ENCODE results near the gene TMEM8B.

The TMEM8B gene

GRCh38 chr9:35811381-35812024, 17.5 kb upstream of the TMEM8B start:
- no peak for DNase-seq (ENCODE audit: low read depth)

DNA sequence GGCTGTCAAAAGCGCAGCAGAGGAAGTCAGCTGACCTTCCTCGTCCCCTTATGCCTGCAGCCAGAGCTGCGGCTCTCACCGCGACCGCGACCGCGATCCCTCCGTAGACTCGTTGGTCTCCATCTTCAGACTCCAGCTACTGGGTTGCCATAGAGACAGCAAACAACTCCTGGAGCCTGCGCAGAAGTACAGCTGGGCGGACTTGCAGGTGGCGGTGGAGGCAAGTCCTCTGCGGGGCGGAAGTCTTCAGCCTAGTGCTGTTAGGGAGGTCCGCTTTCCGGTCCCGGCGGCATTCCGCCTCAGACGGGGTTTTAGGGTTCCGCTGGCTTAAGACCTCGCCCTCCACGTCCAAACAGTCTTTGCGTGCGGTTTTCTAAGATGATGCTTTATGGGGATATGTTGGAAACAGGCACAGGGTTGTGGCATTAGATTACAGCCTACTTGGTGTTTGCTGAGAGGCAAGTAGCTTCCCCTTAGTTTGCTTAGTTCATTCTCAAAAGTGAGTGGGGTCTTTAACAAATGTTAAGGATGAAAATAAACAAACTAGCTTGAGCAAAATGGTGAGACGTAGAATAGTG, 16.9 kb upstream of the TMEM8B start, which contains the start of gene SPAG8:
Gene SPAG8, minus strand, starts transcription at position 238 of the 578 bp plus-strand sequence. Its CDS starts 115 bp downstream, at position 123.
- peak; percentile 95 for DNase-seq (ENCODE audit: low read depth)

DNA sequence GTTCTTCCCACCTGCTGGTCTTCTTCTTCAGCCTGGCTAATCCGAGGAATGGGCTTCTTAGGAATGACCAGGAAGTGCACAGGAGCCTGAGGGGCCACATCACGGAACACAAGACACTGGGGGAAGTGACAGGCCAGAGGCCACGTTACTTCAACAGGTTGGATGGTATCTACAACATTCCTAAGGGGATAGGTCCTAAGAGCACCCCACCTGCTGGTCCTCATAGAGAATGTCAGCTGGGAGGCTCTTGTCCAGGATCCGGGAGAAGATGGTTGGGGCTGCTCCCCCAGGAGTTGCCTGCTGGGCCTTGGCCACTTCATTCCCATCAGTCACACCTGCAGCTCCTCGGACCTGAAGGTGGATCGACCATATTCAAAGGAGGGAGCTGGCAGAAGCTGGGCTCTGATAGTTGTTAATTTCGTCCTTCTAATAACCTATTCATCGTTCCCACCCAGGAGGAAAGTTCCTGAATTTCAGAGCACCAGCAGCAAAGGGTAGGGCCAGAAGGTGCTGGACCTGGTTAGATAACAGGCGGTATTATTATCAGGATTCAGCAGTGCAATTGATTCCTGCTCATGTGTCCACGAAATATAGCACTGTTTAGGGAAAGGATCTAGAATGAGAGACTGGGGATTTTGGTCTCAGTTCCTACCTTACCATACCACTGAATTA, 15.5 kb upstream of the TMEM8B start:
- no peak for DNase-seq (ENCODE audit: low read depth)

GRCh38 chr9:35814106-35814840, 14.8 kb upstream of the TMEM8B start:
- peak; percentile 68 for DNase-seq (ENCODE audit: low read depth)

- peak; percentile 100 for DNase-seq (ENCODE audit: low read depth)
These were observed 14.0 kb upstream of the TMEM8B start, which contains the start of gene HINT2 for GRCh38 chr9:35814841-35815543. Gene HINT2, minus strand, starts transcription at chr9:35815042. Its CDS starts 63 bp downstream, at chr9:35814979.

- DNase-seq (ENCODE audit: low read depth): no peak
These were observed 12.3 kb upstream of the TMEM8B start for GRCh38 chr9:35816708-35817107.

DNA sequence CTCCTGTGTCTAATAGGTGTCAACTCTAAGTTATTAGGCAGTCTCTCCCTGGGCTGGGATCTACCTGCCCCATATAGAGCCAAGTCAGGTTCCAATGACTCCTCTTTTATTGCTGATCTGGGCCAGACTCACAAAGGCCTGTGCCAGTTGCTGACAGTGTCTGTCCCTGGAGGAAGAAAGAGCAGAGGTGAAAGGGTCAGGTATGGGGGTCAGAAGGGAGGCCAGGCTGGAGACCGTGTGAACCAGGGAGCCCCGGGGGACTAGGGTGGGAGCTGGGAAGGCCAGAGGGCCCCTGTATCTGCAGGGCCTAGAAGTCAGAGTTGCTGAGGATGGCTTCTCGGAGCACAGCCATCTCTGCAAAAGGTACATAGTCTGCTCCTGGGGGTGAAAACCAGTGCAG, 10.7 kb upstream of the TMEM8B start:
- DNase-seq (ENCODE audit: low read depth): no peak

DNA sequence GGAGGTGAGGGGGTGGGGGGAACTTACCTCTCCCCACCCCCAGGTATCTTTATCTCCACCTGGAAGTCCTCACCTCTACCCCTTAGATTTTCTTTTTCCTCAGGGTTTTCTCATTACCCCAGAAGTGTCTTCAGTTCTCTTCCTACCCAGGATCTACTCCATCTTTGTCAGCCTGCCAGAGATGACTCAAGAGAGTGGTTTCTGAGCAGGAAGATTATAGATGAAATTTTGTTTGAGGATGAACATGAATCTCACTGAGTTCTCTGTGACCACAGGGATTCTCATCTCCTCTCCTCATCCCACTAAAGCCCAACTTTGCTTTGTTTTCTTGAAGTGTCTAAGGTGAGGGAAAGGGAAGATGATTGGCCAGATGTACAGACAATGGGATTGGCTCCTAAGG, 9.0 kb upstream of the TMEM8B start:
- DNase-seq (ENCODE audit: low read depth): peak; percentile 82

- DNase-seq (ENCODE audit: low read depth): no peak
These were observed 6.1 kb upstream of the TMEM8B start for GRCh38 chr9:35822926-35823325.

GRCh38 chr9:35826071-35826701, 2.8 kb upstream of the TMEM8B start:
- peak; percentile 47 for DNase-seq (ENCODE audit: low read depth)

GRCh38 chr9:35827486-35827885, 1.5 kb upstream of the TMEM8B start:
- peak; percentile 74 for DNase-seq (ENCODE audit: low read depth)

GRCh38 chr9:35828716-35829083, 328 bp upstream of the TMEM8B start, which contains the start of gene FAM221B:
Gene FAM221B, minus strand, starts transcription at chr9:35828732. Its CDS starts 2,571 bp downstream, at chr9:35826161.
- no peak for DNase-seq (ENCODE audit: low read depth)

DNA sequence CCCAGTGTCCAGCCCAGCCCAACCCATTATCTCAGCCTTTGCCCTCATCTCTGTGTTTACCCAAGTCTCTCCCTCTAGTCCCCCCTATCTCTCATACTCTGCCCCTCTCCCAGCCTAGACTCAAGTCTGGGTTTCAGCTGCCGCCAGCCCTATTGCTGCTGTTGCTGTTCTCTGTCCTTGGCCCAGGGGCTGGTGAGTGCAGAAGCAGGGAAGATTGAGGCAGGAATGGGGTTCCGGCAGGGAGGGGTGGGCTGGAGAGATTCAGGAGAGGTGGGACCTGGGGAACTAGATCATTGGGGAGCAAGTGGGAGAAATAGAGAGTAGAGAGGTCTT, 702 bp downstream of the TMEM8B start:
- no peak for DNase-seq (ENCODE audit: low read depth)

DNA sequence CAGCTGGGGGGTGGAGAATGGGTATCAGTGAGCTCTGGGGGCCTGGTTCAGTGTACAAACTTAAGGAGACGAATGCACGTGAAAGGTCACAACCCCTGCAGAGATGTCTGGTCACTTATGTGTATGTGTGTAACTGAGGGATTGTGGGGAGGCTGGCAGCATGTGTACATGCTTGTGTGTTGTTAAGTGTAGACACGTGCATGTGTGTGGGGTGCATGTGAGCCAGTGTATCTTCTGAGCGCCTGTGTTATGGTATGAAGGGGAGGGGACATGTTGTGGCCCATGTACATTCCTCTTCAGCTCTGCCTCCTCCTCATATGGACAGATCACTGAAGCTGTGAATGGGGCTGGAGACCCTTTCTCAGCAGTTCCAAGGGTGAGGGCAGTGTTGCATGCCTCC, 2.0 kb downstream of the TMEM8B start:
- DNase-seq (ENCODE audit: low read depth): no peak

GRCh38 chr9:35832814-35833213, 3.8 kb downstream of the TMEM8B start:
- DNase-seq (ENCODE audit: low read depth): no peak

GRCh38 chr9:35834260-35835215, 5.5 kb downstream of the TMEM8B start:
- no peak for DNase-seq (ENCODE audit: low read depth)

DNA sequence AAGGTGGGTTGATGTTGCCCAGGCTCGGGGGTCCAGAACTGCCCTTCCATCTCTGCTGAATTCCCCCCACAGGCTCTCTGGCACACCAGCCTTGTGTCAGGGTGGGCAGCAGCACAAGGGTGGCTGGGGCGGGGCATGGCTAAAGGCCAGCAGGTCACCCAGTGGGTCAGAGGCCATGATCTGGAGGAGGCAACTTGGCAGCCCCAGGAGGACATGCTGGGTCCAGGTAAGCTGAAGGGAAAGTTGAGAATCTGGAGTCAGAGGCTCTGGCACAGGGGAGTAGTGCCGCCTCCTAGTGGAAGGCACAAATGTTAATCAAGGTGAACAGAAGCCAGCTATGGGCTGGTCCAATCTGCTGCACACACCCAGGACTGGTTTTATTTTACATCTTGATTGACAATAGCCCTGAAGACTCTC, 6.2 kb downstream of the TMEM8B start:
- DNase-seq (ENCODE audit: low read depth): no peak

GRCh38 chr9:35835766-35836165, 6.7 kb downstream of the TMEM8B start:
- DNase-seq (ENCODE audit: low read depth): no peak

DNA sequence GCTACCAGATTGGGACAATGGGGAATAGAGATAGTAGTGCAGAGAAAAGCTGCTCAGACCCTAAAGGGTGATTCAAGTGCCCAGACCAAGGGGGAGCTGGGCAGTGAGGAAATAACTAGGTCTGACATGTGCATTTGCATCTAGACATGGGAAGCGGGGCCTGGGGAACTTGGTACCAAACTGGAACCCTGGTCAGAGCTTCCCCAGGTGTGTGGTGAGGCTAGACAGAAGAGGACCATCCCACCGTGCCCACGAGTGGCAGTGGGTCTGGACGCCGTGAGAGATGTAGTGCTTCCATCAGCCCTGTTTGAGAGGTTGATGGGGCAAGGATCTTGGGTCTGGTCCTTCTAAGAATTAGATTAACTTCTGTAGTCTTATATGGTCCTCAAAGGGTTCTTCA, 7.6 kb downstream of the TMEM8B start:
- no peak for DNase-seq (ENCODE audit: low read depth)

DNA sequence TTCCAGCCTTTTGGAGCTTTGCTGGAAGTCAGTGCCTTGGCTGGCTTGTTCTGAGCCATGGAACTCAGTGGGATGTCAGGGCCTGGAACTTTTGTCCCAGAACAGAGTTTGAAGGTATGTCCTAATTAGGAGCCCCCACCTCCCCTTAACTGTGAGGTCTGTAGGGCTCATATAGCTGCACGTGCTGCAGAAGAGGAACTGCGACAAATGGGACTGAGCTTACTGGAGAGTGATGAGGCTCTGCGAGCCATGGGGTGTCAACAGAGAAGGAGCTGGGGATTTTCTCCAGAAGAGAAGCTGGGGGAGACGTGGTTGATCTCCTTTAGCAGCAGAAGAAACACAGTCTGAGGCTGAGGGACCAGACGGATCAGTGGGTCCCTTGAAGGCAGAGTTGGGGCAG, 10.9 kb downstream of the TMEM8B start:
- DNase-seq (ENCODE audit: low read depth): no peak

All from stromal cell of bone marrow (primary cell).